ENCODE measurements around the gene ANXA1. TPM values are rescaled to one million over a fixed set of nuclear protein-coding genes. Genes with fewer than 3 reads are reported as not detected.
A peak's percentile ranks its signal among the peaks of the same experiment; 100 is the strongest.

The ANXA1 gene
- total RNA-seq, 3 donors from 2014 or later: 12.8 to 69.3 (median 53.1) TPM

DNA sequence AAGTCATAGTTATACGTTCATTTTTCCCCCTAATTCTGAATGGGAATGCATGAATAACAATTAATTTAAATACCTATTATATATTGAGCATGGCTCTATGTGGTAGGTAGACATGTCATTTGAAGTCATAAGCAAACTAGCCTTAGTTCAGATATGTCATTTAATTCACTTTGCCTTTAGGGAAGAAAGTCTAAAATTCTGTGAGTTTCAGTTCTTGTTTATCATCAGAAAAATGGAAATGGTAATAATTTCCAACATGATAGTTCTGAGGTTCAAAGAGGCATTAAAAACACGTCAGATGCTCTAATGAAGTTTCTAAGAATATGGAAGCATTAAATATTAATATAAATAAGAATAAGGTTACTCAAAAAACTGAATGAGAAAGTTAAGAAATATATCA is 13.1 kb upstream of the ANXA1 start:
- TF ChIP-seq, protein P1, sequence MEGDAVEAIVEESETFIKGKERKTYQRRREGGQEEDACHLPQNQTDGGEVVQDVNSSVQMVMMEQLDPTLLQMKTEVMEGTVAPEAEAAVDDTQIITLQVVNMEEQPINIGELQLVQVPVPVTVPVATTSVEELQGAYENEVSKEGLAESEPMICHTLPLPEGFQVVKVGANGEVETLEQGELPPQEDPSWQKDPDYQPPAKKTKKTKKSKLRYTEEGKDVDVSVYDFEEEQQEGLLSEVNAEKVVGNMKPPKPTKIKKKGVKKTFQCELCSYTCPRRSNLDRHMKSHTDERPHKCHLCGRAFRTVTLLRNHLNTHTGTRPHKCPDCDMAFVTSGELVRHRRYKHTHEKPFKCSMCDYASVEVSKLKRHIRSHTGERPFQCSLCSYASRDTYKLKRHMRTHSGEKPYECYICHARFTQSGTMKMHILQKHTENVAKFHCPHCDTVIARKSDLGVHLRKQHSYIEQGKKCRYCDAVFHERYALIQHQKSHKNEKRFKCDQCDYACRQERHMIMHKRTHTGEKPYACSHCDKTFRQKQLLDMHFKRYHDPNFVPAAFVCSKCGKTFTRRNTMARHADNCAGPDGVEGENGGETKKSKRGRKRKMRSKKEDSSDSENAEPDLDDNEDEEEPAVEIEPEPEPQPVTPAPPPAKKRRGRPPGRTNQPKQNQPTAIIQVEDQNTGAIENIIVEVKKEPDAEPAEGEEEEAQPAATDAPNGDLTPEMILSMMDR (IDR thresholded peaks at IDR 0.05): no peak
- Histone ChIP-seq H3K4me3 (no peak overlapping the region), H3K36me3 (ENCODE audit: low read depth) (no peaks in the 10 kb centered on the region), H3K9me3 (no peaks in the 10 kb centered on the region), H3K4me1 (ENCODE audit: low read depth) (no peaks in the 10 kb centered on the region)
- no peak for DNase-seq
- intact Hi-C loops (cut with DNase I, micrococcal nuclease): no loop called here
- ATAC-seq: no peak

DNA sequence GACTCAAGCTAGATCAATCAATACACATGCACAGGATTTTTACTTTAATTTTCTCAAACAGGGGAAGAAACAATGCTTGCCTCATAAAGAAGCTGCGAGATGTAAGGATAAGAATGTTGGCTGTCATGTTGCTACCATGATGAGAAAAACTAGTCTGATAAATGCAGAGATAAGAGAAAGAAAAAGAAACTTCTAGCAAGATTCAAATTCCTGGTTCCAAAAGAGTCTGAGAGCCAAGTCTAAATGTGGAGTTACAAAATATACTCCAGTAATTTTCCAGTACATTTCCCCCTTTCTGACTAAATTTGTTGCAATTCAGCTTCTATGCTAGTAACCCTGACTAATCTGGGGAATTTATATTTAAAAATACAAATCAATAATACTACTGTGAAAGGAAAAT is 10.4 kb upstream of the ANXA1 start:
- ATAC-seq (no peak), DNase-seq (no peak)
- H3K4me3 ChIP-seq: no peak overlapping the region
- TF ChIP-seq, protein P1 (IDR thresholded peaks at IDR 0.05): no peak
- no peaks in the 10 kb centered on the region for H3K9me3 ChIP-seq
- peaks cover 4% of the 10 kb centered on the region for H3K4me1 ChIP-seq (ENCODE audit: low read depth)
- intact Hi-C loops (cut with DNase I, micrococcal nuclease): no loop called here
- no peaks in the 10 kb centered on the region for H3K36me3 ChIP-seq (ENCODE audit: low read depth)

DNA sequence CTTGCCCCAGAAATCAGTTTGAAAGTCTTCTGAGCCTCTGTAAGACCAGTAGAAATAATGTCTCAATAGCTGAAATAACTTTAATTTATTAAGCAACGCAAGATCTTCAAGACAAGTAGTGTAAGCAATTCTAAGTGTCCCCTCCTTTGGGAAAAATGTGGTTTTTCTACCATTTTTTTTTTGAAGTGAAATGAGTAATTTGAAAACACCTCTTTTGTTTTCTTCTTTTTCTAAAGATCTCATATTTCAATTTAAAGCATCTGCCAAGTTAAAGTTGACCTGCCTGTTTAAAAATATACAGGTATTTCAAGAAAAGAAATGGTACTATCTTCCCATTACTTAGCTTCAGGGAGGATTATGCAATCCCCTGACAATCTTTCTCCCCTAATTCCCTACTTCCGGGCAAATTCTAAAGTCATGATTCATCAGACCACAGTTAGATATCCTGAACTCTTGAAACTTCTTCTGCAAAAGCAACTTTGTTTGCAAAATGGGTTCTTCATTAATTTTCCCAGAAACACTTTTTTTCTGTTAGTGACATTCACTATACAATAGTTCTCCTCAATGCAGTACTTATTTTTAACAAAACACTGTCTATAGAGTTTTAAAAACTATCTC is 7.8 kb upstream of the ANXA1 start:
- H3K4me1 ChIP-seq (ENCODE audit: low read depth): peaks cover 4% of the 10 kb centered on the region
- ATAC-seq (peak; percentile 59), DNase-seq (no peak)
- TF ChIP-seq, protein P1 (IDR thresholded peaks at IDR 0.05): no peak
- intact Hi-C loops (cut with DNase I, micrococcal nuclease): no loop called here
- H3K36me3 ChIP-seq (ENCODE audit: low read depth): no peaks in the 10 kb centered on the region
- H3K9me3 ChIP-seq: no peaks in the 10 kb centered on the region
- no peak overlapping the region for H3K4me3 ChIP-seq

DNA sequence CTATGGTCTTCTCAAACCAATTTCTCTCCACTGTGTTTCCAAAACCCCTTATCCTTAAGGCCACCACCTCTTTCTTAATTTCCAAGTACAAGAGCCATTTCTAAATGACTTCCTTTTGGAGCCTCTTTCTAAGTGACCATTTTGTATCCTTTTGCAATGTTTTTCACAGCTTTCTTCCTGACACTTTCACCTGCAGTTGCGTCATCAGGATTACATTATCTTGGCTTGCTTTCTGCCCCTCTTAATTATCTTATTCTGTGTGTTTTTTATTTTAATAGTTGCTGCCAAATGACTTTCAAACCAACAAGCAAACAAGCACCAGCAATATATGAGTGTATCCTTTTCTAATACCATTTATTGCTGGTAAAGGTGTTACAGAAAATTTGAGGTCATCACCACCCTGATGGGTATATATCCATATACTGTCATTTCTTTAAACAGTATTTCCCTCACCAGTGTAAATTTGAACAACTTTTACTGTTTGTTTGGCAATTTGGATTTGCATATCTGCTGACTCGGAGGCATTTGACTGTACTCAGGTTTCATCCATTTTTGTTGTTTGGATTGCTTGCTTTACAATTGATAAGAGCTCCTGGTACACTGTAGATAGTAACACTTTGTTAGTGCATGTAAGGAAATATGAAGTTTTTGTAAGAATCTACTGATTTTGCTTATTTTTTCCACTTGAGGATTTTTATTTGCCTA is 5.4 kb upstream of the ANXA1 start:
- H3K9me3 ChIP-seq: no peaks in the 10 kb centered on the region
- H3K4me3 ChIP-seq: no peak overlapping the region
- ATAC-seq (no peak), DNase-seq (no peak)
- TF ChIP-seq, protein P1 (IDR thresholded peaks at IDR 0.05): no peak
- intact Hi-C loops (cut with DNase I, micrococcal nuclease): no loop called here
- H3K4me1 ChIP-seq (ENCODE audit: low read depth): peaks cover 4% of the 10 kb centered on the region
- no peaks in the 10 kb centered on the region for H3K36me3 ChIP-seq (ENCODE audit: low read depth)

DNA sequence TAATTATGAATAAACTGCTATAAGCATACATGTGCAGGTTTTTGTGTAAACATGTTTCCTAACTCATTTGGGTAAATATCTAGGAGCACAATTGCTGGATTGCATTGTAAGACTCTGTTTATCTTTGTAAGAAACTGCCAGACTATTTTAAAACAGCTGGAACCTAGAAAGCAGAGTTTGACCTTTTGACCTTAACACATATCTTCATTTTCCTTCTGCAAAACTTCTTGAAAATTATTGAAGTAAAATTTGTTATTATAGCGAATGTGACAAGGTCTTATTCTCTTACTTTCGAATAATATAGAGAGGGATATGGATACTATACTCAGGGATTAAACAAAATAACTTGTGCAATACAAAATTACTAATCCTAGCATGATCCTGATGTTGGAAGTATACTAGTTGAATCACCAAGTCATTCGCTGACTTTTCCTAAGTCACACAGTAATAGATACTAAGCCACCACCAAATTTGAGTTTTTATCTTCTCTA is 3.2 kb upstream of the ANXA1 start:
- intact Hi-C loops (cut with DNase I, micrococcal nuclease): no loop called here
- ATAC-seq (no peak), DNase-seq (no peak)
- H3K4me3 ChIP-seq: no peak overlapping the region
- H3K4me1 ChIP-seq (ENCODE audit: low read depth): peaks cover 4% of the 10 kb centered on the region
- TF ChIP-seq, protein P1 (IDR thresholded peaks at IDR 0.05): no peak
- no peaks in the 10 kb centered on the region for H3K36me3 ChIP-seq (ENCODE audit: low read depth)
- H3K9me3 ChIP-seq: no peaks in the 10 kb centered on the region
